Measurements from ENCODE around the gene TNKS2.
"Not testable (repeated sequence)": the region's sequence is repeated elsewhere in the genome, so short reads cannot be mapped to it uniquely, and the experiment has no call there.

TNKS2 gene

DNA sequence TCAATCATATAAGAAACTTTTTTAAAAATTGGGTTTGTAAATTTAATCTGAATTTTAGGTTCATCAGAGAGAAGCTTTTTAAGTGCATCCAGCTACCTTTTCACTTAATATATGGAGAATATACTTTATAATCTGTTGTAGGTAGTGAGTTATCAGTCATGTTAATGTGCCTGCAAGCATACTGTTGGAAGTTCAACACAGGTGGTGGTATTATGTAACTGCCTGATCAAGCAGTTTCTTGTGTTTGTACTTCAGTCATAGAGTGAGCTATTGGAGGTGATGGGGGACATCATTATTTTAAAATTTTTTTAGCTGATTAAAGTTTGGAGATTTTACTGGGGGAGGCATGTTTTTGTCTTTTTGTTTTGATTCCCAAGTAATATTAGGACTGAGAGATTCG is 2.5 kb downstream of the TNKS2 start:
- no peak for DNase-seq (ENCODE audit: low read depth)
- no peak overlapping the region for H3K4me3 ChIP-seq (replicated peaks; ENCODE audit: low read depth, low read length)
- TF ChIP-seq, protein P1, sequence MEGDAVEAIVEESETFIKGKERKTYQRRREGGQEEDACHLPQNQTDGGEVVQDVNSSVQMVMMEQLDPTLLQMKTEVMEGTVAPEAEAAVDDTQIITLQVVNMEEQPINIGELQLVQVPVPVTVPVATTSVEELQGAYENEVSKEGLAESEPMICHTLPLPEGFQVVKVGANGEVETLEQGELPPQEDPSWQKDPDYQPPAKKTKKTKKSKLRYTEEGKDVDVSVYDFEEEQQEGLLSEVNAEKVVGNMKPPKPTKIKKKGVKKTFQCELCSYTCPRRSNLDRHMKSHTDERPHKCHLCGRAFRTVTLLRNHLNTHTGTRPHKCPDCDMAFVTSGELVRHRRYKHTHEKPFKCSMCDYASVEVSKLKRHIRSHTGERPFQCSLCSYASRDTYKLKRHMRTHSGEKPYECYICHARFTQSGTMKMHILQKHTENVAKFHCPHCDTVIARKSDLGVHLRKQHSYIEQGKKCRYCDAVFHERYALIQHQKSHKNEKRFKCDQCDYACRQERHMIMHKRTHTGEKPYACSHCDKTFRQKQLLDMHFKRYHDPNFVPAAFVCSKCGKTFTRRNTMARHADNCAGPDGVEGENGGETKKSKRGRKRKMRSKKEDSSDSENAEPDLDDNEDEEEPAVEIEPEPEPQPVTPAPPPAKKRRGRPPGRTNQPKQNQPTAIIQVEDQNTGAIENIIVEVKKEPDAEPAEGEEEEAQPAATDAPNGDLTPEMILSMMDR (IDR thresholded peaks at IDR 0.05; ENCODE audit: low read length, missing control alignments), result no peak

DNA sequence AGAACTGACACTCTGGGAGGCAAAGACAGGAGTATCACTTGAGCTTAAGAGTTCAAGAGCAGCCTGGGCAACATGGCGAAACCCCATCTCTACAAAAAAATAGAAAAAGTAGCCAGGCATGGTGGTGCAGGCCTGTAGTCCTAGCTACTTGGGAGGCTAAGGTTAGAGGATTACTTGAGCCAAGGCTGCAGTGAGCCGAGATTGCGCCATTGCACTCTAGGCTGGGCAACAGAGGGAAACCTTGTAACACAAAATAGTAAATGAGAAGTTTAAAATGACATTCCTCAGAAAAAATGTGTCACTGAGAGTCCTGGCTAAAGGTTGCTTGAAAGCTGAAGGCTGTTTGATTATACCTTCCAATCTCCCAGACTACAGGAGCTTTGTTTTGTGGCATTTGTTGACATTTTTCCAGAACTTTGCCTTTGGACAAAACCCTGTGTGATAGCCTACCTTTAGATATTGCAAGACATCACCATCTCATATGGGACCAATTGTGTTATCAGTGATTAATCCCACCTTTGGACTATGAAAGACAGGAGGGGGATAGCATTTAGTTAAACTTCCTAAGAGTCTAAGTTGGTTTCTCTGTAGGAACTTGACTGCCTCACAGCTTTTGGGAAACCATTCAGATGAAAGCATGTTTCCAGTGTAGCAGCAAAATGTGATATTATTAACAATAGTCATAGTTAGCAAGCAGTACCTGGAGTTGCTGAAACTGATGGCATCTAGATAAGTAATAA is 5.3 kb downstream of the TNKS2 start:
- no peak overlapping the region for H3K4me3 ChIP-seq (replicated peaks; ENCODE audit: low read depth, low read length)
- TF ChIP-seq, protein P1 (IDR thresholded peaks at IDR 0.05; ENCODE audit: low read length, missing control alignments), result no peak
- no peak for DNase-seq (ENCODE audit: low read depth)

DNA sequence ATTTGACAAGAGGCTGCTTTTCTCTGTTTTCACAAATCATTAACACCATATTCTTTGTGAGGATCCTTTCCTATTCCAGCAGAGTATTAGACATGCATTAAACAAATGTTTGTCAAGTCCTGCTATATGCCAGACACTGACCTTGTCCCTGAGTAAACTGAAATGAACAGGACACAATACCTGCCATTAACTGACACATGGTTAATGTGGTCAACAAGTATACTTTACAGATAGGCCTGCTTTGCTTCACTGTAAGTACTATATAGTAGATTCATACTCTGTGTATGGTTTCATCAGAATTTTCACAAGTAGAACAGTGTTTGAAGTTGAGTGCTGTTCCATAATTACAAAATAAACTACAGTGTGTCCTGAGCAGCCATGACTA is 5.9 kb downstream of the TNKS2 start:
- no peak for DNase-seq (ENCODE audit: low read depth)
- H3K4me3 ChIP-seq (replicated peaks; ENCODE audit: low read depth, low read length), result no peak overlapping the region
- TF ChIP-seq, protein P1 (IDR thresholded peaks at IDR 0.05; ENCODE audit: low read length, missing control alignments), result no peak

DNA sequence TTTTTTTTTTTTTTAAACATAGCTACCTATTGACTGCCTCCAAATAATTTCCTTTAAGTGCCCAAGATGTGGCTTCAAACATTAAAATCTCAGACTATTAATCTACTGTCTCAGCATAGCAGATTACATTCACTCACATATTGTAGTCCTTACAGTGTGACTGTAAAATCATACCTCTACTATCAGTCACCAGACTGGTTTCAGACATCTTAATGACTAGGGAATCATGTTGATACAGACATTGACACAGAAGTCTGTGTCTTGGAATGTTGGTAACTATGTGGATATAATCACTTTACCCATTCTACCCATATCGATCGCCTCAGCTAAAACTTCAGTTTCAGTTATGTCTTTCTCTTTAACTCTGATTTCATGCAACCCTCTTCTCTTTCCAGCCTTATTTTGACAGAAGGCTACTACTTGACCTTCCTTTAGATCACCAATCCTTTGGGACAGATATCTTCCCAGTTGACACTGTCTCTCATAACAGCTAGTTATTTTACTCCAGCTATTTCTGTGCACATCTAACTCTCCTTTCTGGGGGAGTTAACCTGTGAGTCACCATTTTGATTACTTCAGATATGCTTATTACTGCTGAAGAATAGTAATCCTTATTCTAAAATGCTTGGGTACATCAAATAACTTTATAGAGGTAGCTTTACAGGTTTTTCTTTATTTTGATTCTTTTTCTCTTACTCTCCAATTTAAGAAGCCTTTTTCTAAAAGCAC is 7.0 kb downstream of the TNKS2 start:
- DNase-seq (ENCODE audit: low read depth), result peak; percentile 18
- no peak overlapping the region for H3K4me3 ChIP-seq (replicated peaks; ENCODE audit: low read depth, low read length)
- TF ChIP-seq, protein P1 (IDR thresholded peaks at IDR 0.05; ENCODE audit: low read length, missing control alignments), result no peak

DNA sequence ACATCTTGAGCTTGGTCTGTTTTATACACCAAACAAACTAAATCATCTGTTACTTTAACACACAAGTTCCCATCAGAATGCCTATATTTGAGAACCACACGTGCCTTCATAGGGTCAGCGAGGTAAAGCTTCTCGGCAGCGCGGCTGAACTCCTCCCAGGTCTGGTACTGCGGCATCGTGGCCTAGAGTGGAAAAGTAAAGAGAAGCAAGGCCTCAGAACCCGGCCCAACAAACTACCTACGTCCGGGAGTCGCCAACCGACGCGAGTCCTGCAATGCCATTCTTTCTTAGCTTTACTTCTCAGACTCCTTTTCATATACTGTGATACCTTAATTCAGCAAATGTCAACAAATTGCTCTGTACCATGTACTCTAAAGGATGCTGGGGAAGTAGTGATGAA is 9.0 kb downstream of the TNKS2 start:
- H3K4me3 ChIP-seq (replicated peaks; ENCODE audit: low read depth, low read length); DNase-seq (ENCODE audit: low read depth): not testable (repeated sequence)

DNA sequence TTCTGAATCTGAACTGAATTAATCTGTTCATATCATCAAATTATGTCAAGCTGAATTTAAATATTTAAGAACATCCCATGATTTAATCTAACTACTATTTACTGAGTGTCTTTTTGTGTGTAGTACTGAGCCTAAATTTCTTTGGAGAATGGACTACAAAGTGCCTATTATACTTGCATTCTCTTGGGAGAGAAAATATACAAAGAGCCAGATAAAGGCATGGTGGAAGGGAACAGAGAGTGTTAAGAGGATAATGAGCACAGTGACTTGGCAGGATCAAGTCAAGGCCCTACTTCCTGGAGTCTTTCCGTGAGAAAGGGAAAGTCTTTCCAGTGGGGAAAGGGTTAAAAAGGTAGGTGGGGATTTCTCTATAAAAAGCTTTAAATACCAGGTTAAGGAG is 15.0 kb downstream of the TNKS2 start:
- TF ChIP-seq, protein P1 (IDR thresholded peaks at IDR 0.05; ENCODE audit: low read length, missing control alignments), result no peak
- no peak for DNase-seq (ENCODE audit: low read depth)
- H3K4me3 ChIP-seq (replicated peaks; ENCODE audit: low read depth, low read length), result no peak overlapping the region

DNA sequence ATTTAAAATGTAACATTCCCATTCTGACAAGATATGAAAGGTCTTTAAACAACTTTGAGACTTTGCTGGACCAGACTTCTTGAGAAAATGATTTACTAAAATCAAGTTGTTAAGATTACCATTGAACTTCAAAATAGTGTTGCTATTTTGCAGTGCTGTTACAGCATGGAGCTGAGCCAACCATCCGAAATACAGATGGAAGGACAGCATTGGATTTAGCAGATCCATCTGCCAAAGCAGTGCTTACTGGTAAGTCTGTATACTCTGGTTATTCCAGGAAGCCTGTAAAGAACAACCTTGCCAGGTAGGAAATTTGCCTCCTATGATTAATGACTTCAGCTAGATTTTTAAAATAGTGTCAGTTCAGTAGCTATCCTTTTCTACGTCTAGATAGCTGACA is 18.8 kb downstream of the TNKS2 start:
- no peak overlapping the region for H3K4me3 ChIP-seq (replicated peaks; ENCODE audit: low read depth, low read length)
- TF ChIP-seq, protein P1 (IDR thresholded peaks at IDR 0.05; ENCODE audit: low read length, missing control alignments), result no peak
- DNase-seq (ENCODE audit: low read depth), result no peak

Measured in fibroblast of pulmonary artery (primary cell).